ENCODE measurements around the gene TARS3. TPM values are rescaled to one million over a fixed set of nuclear protein-coding genes. Genes with fewer than 3 reads are reported as not detected.

The TARS3 gene
- total RNA-seq, 1 experiment from 2014 or later: 9.5 TPM

- TF ChIP-seq, protein P1, sequence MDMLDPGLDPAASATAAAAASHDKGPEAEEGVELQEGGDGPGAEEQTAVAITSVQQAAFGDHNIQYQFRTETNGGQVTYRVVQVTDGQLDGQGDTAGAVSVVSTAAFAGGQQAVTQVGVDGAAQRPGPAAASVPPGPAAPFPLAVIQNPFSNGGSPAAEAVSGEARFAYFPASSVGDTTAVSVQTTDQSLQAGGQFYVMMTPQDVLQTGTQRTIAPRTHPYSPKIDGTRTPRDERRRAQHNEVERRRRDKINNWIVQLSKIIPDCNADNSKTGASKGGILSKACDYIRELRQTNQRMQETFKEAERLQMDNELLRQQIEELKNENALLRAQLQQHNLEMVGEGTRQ (CRISPR knock-in tag; IDR thresholded peaks at IDR 0.05): no peak
- TF ChIP-seq CREM (CRISPR knock-in tag; IDR thresholded peaks at IDR 0.05) (no peak), TEAD4 (CRISPR knock-in tag; IDR thresholded peaks at IDR 0.05) (no peak), HMGXB4 (CRISPR knock-in tag; IDR thresholded peaks at IDR 0.05) (no peak), ZNF416 (CRISPR knock-in tag; IDR thresholded peaks at IDR 0.05) (no peak), GRHL2 (CRISPR knock-in tag; IDR thresholded peaks at IDR 0.05; ENCODE audit: insufficient replicate concordance, severe bottlenecking) (no peak), ZNF512 (CRISPR knock-in tag; IDR thresholded peaks at IDR 0.05; ENCODE audit: borderline replicate concordance) (no peak), CBFB (CRISPR knock-in tag; IDR thresholded peaks at IDR 0.05; ENCODE audit: low read depth) (no peak), ZMAT4 (CRISPR knock-in tag; IDR thresholded peaks at IDR 0.05) (no peak), JUN (CRISPR knock-in tag; IDR thresholded peaks at IDR 0.05) (no peak), ZBTB21 (CRISPR knock-in tag; IDR thresholded peaks at IDR 0.05; ENCODE audit: borderline replicate concordance) (no peak), ETV6 (CRISPR knock-in tag; IDR thresholded peaks at IDR 0.05) (no peak)
- TF ChIP-seq, protein P2, sequence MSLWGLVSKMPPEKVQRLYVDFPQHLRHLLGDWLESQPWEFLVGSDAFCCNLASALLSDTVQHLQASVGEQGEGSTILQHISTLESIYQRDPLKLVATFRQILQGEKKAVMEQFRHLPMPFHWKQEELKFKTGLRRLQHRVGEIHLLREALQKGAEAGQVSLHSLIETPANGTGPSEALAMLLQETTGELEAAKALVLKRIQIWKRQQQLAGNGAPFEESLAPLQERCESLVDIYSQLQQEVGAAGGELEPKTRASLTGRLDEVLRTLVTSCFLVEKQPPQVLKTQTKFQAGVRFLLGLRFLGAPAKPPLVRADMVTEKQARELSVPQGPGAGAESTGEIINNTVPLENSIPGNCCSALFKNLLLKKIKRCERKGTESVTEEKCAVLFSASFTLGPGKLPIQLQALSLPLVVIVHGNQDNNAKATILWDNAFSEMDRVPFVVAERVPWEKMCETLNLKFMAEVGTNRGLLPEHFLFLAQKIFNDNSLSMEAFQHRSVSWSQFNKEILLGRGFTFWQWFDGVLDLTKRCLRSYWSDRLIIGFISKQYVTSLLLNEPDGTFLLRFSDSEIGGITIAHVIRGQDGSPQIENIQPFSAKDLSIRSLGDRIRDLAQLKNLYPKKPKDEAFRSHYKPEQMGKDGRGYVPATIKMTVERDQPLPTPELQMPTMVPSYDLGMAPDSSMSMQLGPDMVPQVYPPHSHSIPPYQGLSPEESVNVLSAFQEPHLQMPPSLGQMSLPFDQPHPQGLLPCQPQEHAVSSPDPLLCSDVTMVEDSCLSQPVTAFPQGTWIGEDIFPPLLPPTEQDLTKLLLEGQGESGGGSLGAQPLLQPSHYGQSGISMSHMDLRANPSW (CRISPR knock-in tag; conservative IDR thresholded peaks at IDR 0.05; ENCODE audit: low read depth): no peak
These were observed 87.2 kb downstream of the TARS3 start (continued) for GRCh38 chr15:101637038-101637437.

DNA sequence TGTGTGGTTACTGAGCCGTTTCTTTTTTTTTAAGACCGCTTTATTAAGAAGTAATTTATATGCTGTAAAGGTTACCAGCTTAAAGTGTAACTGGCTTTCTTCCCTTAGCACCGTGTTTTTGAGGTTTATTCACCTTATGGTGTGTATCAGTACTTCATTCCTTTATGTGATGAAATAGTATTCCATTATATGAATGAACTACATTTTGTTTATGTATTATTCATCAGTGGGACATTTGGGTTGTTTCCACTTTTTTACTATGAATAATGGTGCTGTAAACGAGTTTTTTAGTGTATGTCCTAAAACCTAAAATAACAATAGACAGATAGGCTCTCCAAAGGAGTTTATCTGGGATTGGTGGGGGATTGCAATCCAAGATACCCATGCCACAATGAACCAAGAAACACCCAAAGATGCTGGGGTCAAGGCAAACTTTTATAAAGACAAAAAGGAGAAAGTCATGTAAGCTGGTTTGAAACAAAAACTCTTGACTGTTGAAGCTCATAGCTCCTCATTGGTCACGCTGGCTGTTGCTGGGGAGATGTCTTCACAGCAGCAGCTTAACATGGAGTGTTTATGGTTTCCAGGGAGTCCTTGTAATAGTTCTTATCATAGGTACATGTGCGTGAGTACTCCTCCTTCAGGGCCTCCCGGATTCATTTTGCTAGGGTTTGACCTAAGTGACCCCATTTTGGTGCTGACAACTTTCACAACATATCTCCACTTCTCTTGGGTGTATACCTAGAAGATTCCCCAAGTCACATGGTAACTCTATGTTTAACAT is 88.1 kb downstream of the TARS3 start:
- peaks cover 3% of the 10 kb centered on the region; the same call in 1 of the 2 replicates for H3K36me3 Mint-ChIP-seq
- CTCF ChIA-PET: no interaction called here
- H3K4me3 Mint-ChIP-seq: no peak overlapping the region
- POLR2A ChIA-PET: interaction anchor here (0.6 kb wide), 1 partner anchor 1904 kb away, joined by 3 read pairs; no protein-coding TSS in a partner anchor
- peaks cover 16% of the 10 kb centered on the region for H3K4me1 Mint-ChIP-seq
- DNase-seq (ENCODE audit: low spot score) (no peak), ATAC-seq (no peak)
- H3K9me3 Mint-ChIP-seq: no peaks in the 10 kb centered on the region
- no peaks in the 10 kb centered on the region for H3K27me3 Mint-ChIP-seq (ENCODE audit: low read depth)
- TF ChIP-seq CDX4 (CRISPR knock-in tag; IDR thresholded peaks at IDR 0.05; ENCODE audit: borderline replicate concordance): no peak
- TF ChIP-seq, protein P1 (CRISPR knock-in tag; IDR thresholded peaks at IDR 0.05): no peak
- H3K27ac Mint-ChIP-seq: no peak overlapping the region
